Keratinocyte (primary cell): ENCODE data around the gene COX7B2. TPM values are rescaled to one million over a fixed set of nuclear protein-coding genes. Genes with fewer than 3 reads are reported as not detected.

Source experiments
- DNase-seq: peaks from one replicate; pipeline ENCODE4 v3.0.0-alpha.2; 2011; ENCODE audit warnings: low read depth, missing footprints, low spot score
- FAIRE-seq: peaks from 2 replicates; lab custom pipeline; 2011; peaks lifted over from hg19 to GRCh38; lab: Jason Lieb, UNC
- H2AFZ ChIP-seq: 2 replicates; pipeline ENCODE4 v1.6.0; 2012; ENCODE audit warnings: low read length, control low read depth, inconsistent platforms; ENCODE audit not compliant: control insufficient read depth
- H3K27ac ChIP-seq: 2 replicates; pipeline ENCODE4 v1.5.1; 2011; ENCODE audit warnings: low read length; ENCODE audit not compliant: control insufficient read depth, insufficient read depth
- H3K27me3 ChIP-seq: 3 replicates; pipeline ENCODE4 v1.6.0; 2011; ENCODE audit warnings: low read length; ENCODE audit not compliant: control insufficient read depth, insufficient read depth; ENCODE audit errors: extremely low read depth
- H3K36me3 ChIP-seq, 2 experiments: 2 replicates in 1 of 2; 3 replicates in 1 of 2; pipeline ENCODE4 v1.5.1; 2011; ENCODE audit warnings: low read length in 2 of 2, mild to moderate bottlenecking in 1 of 2; ENCODE audit not compliant: control insufficient read depth in 2 of 2, insufficient read depth in 2 of 2; ENCODE audit errors: extremely low read depth in 1 of 2
- H3K4me1 ChIP-seq: 3 replicates; pipeline ENCODE4 v1.5.1; 2011; ENCODE audit warnings: low read length; ENCODE audit not compliant: control insufficient read depth, insufficient read depth; ENCODE audit errors: extremely low read depth
- H3K4me2 ChIP-seq: 3 replicates; pipeline ENCODE4 v1.6.0; 2011; ENCODE audit warnings: low read depth, low read length; ENCODE audit not compliant: control insufficient read depth, insufficient read depth; ENCODE audit errors: extremely low read depth
- H3K4me3 ChIP-seq, 3 experiments: fragments of 200-600 bp in 1 of 3; sonication (generic) in 1 of 3; 2 replicates in 2 of 3; 3 replicates in 1 of 3; pipeline ENCODE4 v1.5.1; 2011 to 2016; ENCODE audit warnings: low read length in 3 of 3, mild to moderate bottlenecking in 3 of 3, control low read depth in 2 of 3, inconsistent platforms in 1 of 3, low read depth in 1 of 3, mixed read lengths in 1 of 3, mixed run types in 1 of 3, moderate library complexity in 1 of 3; ENCODE audit not compliant: control insufficient read depth in 2 of 3, insufficient read depth in 2 of 3; ENCODE audit errors: extremely low read depth in 1 of 3
- H3K79me2 ChIP-seq: 2 replicates; pipeline ENCODE4 v1.6.0; 2012; ENCODE audit warnings: low read length; ENCODE audit not compliant: control insufficient read depth, insufficient read depth
- H3K9ac ChIP-seq: 3 replicates; pipeline ENCODE4 v1.6.0; 2011; ENCODE audit warnings: low read length; ENCODE audit not compliant: control insufficient read depth, insufficient read depth; ENCODE audit errors: extremely low read depth
- H3K9me1 ChIP-seq: 3 replicates; pipeline ENCODE4 v1.6.0; 2011; ENCODE audit warnings: low read length; ENCODE audit not compliant: control insufficient read depth, insufficient read depth; ENCODE audit errors: extremely low read depth
- H3K9me3 ChIP-seq: 2 replicates; pipeline ENCODE4 v1.5.1; 2012; ENCODE audit warnings: low read depth, low read length; ENCODE audit not compliant: control insufficient read depth
- H4K20me1 ChIP-seq: 3 replicates; pipeline ENCODE4 v1.6.0; 2011; ENCODE audit warnings: low read length; ENCODE audit not compliant: control insufficient read depth, insufficient read depth; ENCODE audit errors: extremely low read depth
- EZH2 ChIP-seq: IDR thresholded peaks from one replicate; pipeline ENCODE4 v1.6.1; 2012; ENCODE audit warnings: inconsistent platforms, mild to moderate bottlenecking, low read length, moderate library complexity
- dilution Hi-C: fragments of 300-500 bp; cut with MboI; formaldehyde crosslinking; loops from one replicate; pipeline ENCODE4 v1.7.0; 2020; ENCODE audit warnings: low sequenced_read_pairs; ENCODE audit not compliant: extremely low pct_ligation_motif_present
- polyA plus RNA-seq, 5 experiments: library from polyadenylated mRNA; depleted of rRNA in 3 of 5; stranded (reverse) in 3 of 5; stranded (forward) in 1 of 5; unstranded in 1 of 5; fragments of >200 nt; gene quantifications; 1 replicate in 1 of 5; 2 replicates in 3 of 5; 3 replicates in 1 of 5; pipeline versions ENCODE4 v1.2.1 to v1.2.3, GENCODE V29; 2011 to 2012; ENCODE audit warnings: missing spikeins in 2 of 5, low read depth in 1 of 5, low replicate concordance in 1 of 5
- TF ChIP-seq, protein P1 (sequence below), 3 experiments: IDR thresholded peaks in 1 of 3; conservative IDR thresholded peaks in 1 of 3; optimal IDR thresholded peaks in 1 of 3; 2 replicates in 2 of 3; 3 replicates in 1 of 3; pipeline versions ENCODE3 to v1.5.1; 2011; ENCODE audit warnings: low read length in 3 of 3, mild to moderate bottlenecking in 3 of 3, moderate library complexity in 2 of 3, control low read depth in 1 of 3, inconsistent platforms in 1 of 3; ENCODE audit not compliant: insufficient read depth in 2 of 3; ENCODE audit errors: extremely low read depth in 1 of 3

Gene COX7B2
- polyA plus RNA-seq, 1 donor (not counting 4 experiments of a cell fraction or from before 2014, with no cell fraction given), result not detected

DNA sequence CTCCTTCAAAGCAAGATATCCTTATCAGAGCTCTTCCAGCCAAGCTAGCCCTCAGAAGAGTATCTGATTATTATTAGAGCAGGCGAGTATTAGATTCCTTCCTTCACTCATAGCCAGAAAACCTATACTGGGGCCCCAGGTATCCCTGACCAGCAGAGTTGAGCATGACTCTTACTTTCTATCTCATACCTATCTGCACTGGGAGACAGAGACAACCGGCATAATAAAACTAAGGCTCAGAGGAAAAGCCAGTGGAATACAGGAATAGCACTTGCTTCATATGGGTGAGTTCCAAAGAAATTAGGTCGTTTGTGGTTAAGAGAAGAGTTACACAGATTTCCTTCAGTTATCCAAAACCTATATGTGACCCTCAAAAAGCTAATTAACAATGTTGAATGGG is 41.8 kb upstream of the COX7B2 start:
- no peak overlapping the region for H3K4me2 ChIP-seq
- H3K4me3 ChIP-seq, result no peak overlapping the region
- DNase-seq, result no peak
- H2AFZ ChIP-seq, result no peak overlapping the region
- no peak for FAIRE-seq
- H3K9me3 ChIP-seq, result no peaks in the 10 kb centered on the region
- no peak overlapping the region for H3K27ac ChIP-seq
- TF ChIP-seq, protein P1, sequence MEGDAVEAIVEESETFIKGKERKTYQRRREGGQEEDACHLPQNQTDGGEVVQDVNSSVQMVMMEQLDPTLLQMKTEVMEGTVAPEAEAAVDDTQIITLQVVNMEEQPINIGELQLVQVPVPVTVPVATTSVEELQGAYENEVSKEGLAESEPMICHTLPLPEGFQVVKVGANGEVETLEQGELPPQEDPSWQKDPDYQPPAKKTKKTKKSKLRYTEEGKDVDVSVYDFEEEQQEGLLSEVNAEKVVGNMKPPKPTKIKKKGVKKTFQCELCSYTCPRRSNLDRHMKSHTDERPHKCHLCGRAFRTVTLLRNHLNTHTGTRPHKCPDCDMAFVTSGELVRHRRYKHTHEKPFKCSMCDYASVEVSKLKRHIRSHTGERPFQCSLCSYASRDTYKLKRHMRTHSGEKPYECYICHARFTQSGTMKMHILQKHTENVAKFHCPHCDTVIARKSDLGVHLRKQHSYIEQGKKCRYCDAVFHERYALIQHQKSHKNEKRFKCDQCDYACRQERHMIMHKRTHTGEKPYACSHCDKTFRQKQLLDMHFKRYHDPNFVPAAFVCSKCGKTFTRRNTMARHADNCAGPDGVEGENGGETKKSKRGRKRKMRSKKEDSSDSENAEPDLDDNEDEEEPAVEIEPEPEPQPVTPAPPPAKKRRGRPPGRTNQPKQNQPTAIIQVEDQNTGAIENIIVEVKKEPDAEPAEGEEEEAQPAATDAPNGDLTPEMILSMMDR (optimal IDR thresholded peaks at IDR 0.05 in 1 of 3, IDR thresholded peaks at IDR 0.05 in 1 of 3, conservative IDR thresholded peaks at IDR 0.05 in 1 of 3; ENCODE audit: extremely low read depth in 1 of 3, insufficient read depth in 2 of 3, low read length in 3 of 3), result no peak
- no peak for TF ChIP-seq EZH2
- H3K27me3 ChIP-seq, result no peaks in the 10 kb centered on the region
- H3K79me2 ChIP-seq, result no peaks in the 10 kb centered on the region
- no peaks in the 10 kb centered on the region for H4K20me1 ChIP-seq
- H3K36me3 ChIP-seq, result no peaks in the 10 kb centered on the region
- no peak overlapping the region for H3K9ac ChIP-seq
- no peaks in the 10 kb centered on the region for H3K9me1 ChIP-seq
- no peaks in the 10 kb centered on the region for H3K4me1 ChIP-seq
- dilution Hi-C loops, result no loop called here

DNA sequence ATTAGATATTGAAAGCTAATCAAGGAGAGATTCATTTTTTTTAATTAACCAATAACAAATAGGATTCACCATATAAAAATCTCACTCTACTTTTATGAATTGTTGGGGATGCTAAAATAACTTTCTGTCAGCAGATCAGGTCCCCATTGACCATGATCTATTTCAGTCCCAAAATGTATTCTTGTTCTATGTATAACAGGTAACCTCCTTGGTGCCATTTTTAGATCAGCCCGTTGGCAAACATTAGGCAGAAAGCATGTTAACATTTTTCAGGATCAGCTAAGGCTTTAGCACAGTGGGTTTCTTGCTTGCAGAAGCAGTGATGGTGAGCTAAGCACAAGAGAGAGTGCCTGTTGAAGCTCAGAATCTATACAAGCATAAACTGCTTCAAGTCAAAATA is 40.8 kb upstream of the COX7B2 start:
- H3K4me2 ChIP-seq, result no peak overlapping the region
- H4K20me1 ChIP-seq, result no peaks in the 10 kb centered on the region
- H3K4me3 ChIP-seq, result no peak overlapping the region
- no peaks in the 10 kb centered on the region for H3K4me1 ChIP-seq
- no peaks in the 10 kb centered on the region for H3K9me3 ChIP-seq
- TF ChIP-seq, protein P1 (optimal IDR thresholded peaks at IDR 0.05 in 1 of 3, IDR thresholded peaks at IDR 0.05 in 1 of 3, conservative IDR thresholded peaks at IDR 0.05 in 1 of 3; ENCODE audit: extremely low read depth in 1 of 3, insufficient read depth in 2 of 3, low read length in 3 of 3), result no peak
- TF ChIP-seq EZH2, result no peak
- dilution Hi-C loops, result no loop called here
- no peaks in the 10 kb centered on the region for H3K9me1 ChIP-seq
- DNase-seq, result no peak
- no peaks in the 10 kb centered on the region for H3K27me3 ChIP-seq
- no peak for FAIRE-seq
- no peak overlapping the region for H3K9ac ChIP-seq
- H2AFZ ChIP-seq, result no peak overlapping the region
- H3K79me2 ChIP-seq, result no peaks in the 10 kb centered on the region
- no peaks in the 10 kb centered on the region for H3K36me3 ChIP-seq
- no peak overlapping the region for H3K27ac ChIP-seq
